Pancreas (tissue), 10 donors: Measurements from ENCODE around the gene MAP4K5. TPM values are rescaled to one million over a fixed set of nuclear protein-coding genes. Genes with fewer than 3 reads are reported as not detected.
"Not testable (repeated sequence)": the region's sequence is repeated elsewhere in the genome, so short reads cannot be mapped to it uniquely, and the experiment has no call there.

Experiments used
- ATAC-seq, 4 donors: fragments of 200-7000 bp; cut with Tn5 transposase; one replicate each; pipeline versions ENCODE4 v1.8.0 to v1.9.1; 2020; ENCODE audit warnings: mild to moderate bottlenecking in 4 of 4, moderate library complexity in 4 of 4
- DNase-seq, 6 donors: peaks; one replicate each; pipeline ENCODE4 v3.0.0-alpha.2; 2020
- FAIRE-seq: peaks from 2 replicates; lab custom pipeline; 2012; peaks lifted over from hg19 to GRCh38; lab: Jason Lieb, UNC
- H3K27ac ChIP-seq, 4 donors: fragments of 200-600 bp; sonication (generic); 1 replicate in 3 of 4; 2 replicates in 1 of 4; pipeline versions ENCODE4 v1.5.0 to v1.8.0; 2020
- H3K27me3 ChIP-seq, 4 donors: fragments of 200-600 bp; one replicate each; pipeline ENCODE4 v1.8.0; 2021
- H3K36me3 ChIP-seq, 3 donors: fragments of 200-600 bp; sonication (generic) in 1 of 3; one replicate each; pipeline versions ENCODE4 v1.5.0 to v1.8.0; 2020 to 2021
- H3K4me1 ChIP-seq, 3 donors: fragments of 200-600 bp; one replicate each; pipeline ENCODE4 v1.8.0; 2021
- H3K4me3 ChIP-seq, 4 donors: fragments of 200-600 bp; sonication (generic) in 2 of 4; one replicate each; pipeline versions ENCODE4 v1.5.0 to v1.8.0; 2020 to 2021
- H3K9me3 ChIP-seq, 4 donors: fragments of 200-600 bp; one replicate each; pipeline ENCODE4 v1.8.0; 2021
- CTCF ChIP-seq, 4 donors: fragments of 200-600 bp; sonication (generic) in 3 of 4; IDR thresholded peaks; one replicate each; pipeline versions ENCODE4 v1.5.0 to v1.8.0; 2021; ENCODE audit warnings: antibody characterized with exemption in 4 of 4
- WGBS, 2 donors: extraction: QIAGEN DNeasy Blood & Tissue Kit; methylation state at CpG; one replicate each; pipeline ENCODE4 v1.1.7; 2013; 5-methylcytosine and 5-hydroxymethylcytosine counted together
- intact Hi-C, 3 donors: fragments of 100-400 bp; cut with DNase I; formaldehyde crosslinking; loops; one replicate each; pipeline versions ENCODE4 v1.11.1 to v1.14.2; 2022
- polyA plus RNA-seq, 2 donors: library from polyadenylated mRNA; stranded (reverse); fragments of 200-250 nt; gene quantifications; one replicate each; pipeline ENCODE4 v1.2.3, GENCODE V29; 2013
- total RNA-seq, 6 donors: library from RNA; stranded (reverse); fragmentation: NEBNext Ultra II Directional in 4 of 6; extraction: Animal tissue kit (Norgen Biotek cat#: 25700) in 4 of 6; gene quantifications; one replicate each; pipeline versions ENCODE4 v1.2.1 to v1.2.4, GENCODE V29; 2021 to 2023
- donor health status: healthy with polysubstance abuse.
- donor health status: DM: no; HTN: no; CAD: no; lungs with moderate emphysema.
- donor health status: DM: no; HTN: no; CAD: no.
- donor health status: control.
- donor health status: control.
- donor health status: Bipolar disorder and iron deficiency.
- donor health status: DM: yes; HTN: yes; CAD: no.
- donor health status: DM: no; HTN: no; CAD: no.
- donor health status: DM: no; HTN: no; CAD: no.
- donor health status: DM: yes; HTN: yes; CAD: no.

The MAP4K5 gene
- total and polyA plus RNA-seq, 8 donors: 12.6 to 28.6 (median 21.0) TPM

- Histone ChIP-seq H3K27ac (no peak overlapping the region), H3K27me3 (no peaks in the 10 kb centered on the region), H3K4me3 (no peak overlapping the region), H3K9me3 (no peaks in the 10 kb centered on the region), H3K4me1 (peaks cover 0 to 7% (median 2%) of the 10 kb centered on the region in 3 donors), H3K36me3 (no peaks in the 10 kb centered on the region)
- FAIRE-seq: no peak
- DNase-seq: no peak
- 96 to 99% methylated on average over 2 of the region's 2 CpGs for WGBS, 2 donors
- intact Hi-C loops: no loop called here
- no peak for ATAC-seq
- no peak for TF ChIP-seq CTCF (IDR thresholded peaks at IDR 0.05)
Measured at GRCh38 chr14:50516091-50516490, 16.3 kb downstream of the MAP4K5 start.

DNA sequence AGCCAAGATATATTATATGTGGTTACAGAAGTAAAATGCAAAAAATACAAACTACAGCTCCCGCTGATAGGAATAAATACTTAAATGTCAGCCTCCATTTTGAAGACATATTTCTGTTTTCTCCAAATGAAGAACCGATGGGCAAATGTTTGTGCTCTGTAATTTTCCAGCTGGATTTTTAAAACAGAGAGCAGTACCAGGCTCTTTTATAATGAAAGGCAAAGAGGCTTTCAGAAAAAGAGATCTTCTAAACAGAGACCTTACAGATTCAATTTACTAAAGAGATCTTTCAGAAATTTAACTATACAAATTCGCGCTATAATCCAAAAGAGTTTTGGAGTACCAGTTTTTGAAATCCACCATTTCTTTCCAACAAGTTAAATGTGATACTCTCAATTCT, 19.9 kb downstream of the MAP4K5 start:
- H3K27me3 ChIP-seq: no peaks in the 10 kb centered on the region
- no peak overlapping the region for H3K27ac ChIP-seq
- H3K4me3 ChIP-seq: no peak overlapping the region
- 96 to 99% methylated on average over 4 of the region's 4 CpGs for WGBS, 2 donors
- intact Hi-C loops: no loop called here
- peaks cover 0 to 12% (median 4%) of the 10 kb centered on the region in 3 donors for H3K4me1 ChIP-seq
- ATAC-seq (no peak), DNase-seq (no peak), FAIRE-seq (no peak)
- H3K36me3 ChIP-seq: no peaks in the 10 kb centered on the region
- TF ChIP-seq CTCF (IDR thresholded peaks at IDR 0.05): no peak
- no peaks in the 10 kb centered on the region for H3K9me3 ChIP-seq

DNA sequence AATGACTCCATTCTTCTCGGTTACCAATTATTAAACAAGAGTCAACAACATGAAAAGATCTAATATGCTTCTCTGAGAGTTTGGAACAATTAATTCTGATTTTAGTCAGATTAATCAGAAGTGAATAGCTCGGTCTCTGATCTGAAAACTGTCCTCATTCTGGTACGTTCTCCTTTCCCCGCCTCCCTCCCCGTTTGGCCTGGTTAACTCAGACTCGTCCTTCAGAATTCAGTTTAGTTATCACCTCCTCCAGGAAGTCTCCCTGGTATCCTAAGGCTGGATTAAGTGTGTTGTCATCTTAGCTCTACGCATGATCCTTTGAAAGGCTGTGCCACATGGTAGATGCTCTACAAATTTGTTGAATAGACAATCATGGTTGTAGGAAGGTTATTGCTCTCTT, 22.2 kb downstream of the MAP4K5 start:
- 68 to 70% methylated on average over 7 of the region's 7 CpGs for WGBS, 2 donors
- Histone ChIP-seq H3K27me3 (no peaks in the 10 kb centered on the region), H3K9me3 (no peaks in the 10 kb centered on the region), H3K4me3 (no peak overlapping the region), H3K36me3 (no peaks in the 10 kb centered on the region), H3K27ac (no peak overlapping the region), H3K4me1 (peaks cover 0 to 12% (median 4%) of the 10 kb centered on the region in 3 donors)
- no peak for FAIRE-seq
- intact Hi-C loops: no loop called here
- no peak for TF ChIP-seq CTCF (IDR thresholded peaks at IDR 0.05)
- no peak for DNase-seq
- ATAC-seq: peak in 2 of 4 donors; percentile 47 to 57

DNA sequence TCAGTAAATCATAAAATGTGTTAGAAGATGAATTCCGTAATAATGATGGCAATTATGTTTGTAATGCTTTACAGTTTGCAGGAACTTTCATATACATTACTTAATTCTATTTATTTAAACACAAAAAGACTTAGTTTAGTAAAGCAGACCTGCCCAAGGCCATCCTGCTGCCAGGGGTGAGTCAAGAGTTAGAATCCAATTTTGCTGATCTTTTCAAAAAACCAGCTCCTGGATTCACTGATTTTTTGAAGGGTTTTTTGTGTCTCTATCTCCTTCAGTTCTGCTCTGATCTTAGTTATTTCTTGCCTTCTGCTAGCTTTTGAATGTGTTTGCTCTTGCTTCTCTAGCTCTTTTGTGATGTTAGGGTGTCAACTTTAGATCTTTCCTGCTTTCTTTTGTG, 25.3 kb downstream of the MAP4K5 start:
- DNase-seq, H3K9me3 ChIP-seq, ATAC-seq, H3K27me3 ChIP-seq, H3K4me3 ChIP-seq, H3K27ac ChIP-seq, intact Hi-C loops, FAIRE-seq: not testable (repeated sequence)
- Histone ChIP-seq H3K4me1 (peaks cover 0 to 12% (median 6%) of the 10 kb centered on the region in 3 donors), H3K36me3 (peaks cover 0 to 14% (median 0%) of the 10 kb centered on the region in 3 donors)
- 96 to 97% methylated on average over 1 of the region's 1 CpG for WGBS, 2 donors

GRCh38 chr14:50501642-50502041, 30.7 kb downstream of the MAP4K5 start:
- no peaks in the 10 kb centered on the region for H3K27me3 ChIP-seq
- H3K4me1 ChIP-seq: peaks cover 5 to 9% (median 8%) of the 10 kb centered on the region in 3 donors
- peaks cover 0 to 16% (median 0%) of the 10 kb centered on the region in 3 donors for H3K36me3 ChIP-seq
- H3K27ac ChIP-seq: no peak overlapping the region
- intact Hi-C loops: no loop called here
- ATAC-seq: no peak
- no peak for FAIRE-seq
- H3K4me3 ChIP-seq: no peak overlapping the region
- DNase-seq: no peak
- TF ChIP-seq CTCF (IDR thresholded peaks at IDR 0.05): no peak
- 93 to 98% methylated on average over 2 of the region's 2 CpGs for WGBS, 2 donors
- H3K9me3 ChIP-seq: no peaks in the 10 kb centered on the region
